Measurements from ENCODE around the gene EIF1.

Gene EIF1

GRCh38 chr17:41738801-41739112 is 50.1 kb downstream of the EIF1 start:
- DNase-seq, result no peak

- no peak for DNase-seq
These were observed 51.1 kb downstream of the EIF1 start for GRCh38 chr17:41739661-41740352.

GRCh38 chr17:41740506-41740905 is 51.8 kb downstream of the EIF1 start:
- DNase-seq, result no peak

GRCh38 chr17:41741709-41742108 is 53.0 kb downstream of the EIF1 start:
- no peak for DNase-seq
